Measurements from ENCODE around the gene CLASRP. TPM values are rescaled to one million over a fixed set of nuclear protein-coding genes. Genes with fewer than 3 reads are reported as not detected.

CLASRP gene
- total RNA-seq, 2 donors from 2014 or later, result 53.5 to 82.6 TPM

DNA sequence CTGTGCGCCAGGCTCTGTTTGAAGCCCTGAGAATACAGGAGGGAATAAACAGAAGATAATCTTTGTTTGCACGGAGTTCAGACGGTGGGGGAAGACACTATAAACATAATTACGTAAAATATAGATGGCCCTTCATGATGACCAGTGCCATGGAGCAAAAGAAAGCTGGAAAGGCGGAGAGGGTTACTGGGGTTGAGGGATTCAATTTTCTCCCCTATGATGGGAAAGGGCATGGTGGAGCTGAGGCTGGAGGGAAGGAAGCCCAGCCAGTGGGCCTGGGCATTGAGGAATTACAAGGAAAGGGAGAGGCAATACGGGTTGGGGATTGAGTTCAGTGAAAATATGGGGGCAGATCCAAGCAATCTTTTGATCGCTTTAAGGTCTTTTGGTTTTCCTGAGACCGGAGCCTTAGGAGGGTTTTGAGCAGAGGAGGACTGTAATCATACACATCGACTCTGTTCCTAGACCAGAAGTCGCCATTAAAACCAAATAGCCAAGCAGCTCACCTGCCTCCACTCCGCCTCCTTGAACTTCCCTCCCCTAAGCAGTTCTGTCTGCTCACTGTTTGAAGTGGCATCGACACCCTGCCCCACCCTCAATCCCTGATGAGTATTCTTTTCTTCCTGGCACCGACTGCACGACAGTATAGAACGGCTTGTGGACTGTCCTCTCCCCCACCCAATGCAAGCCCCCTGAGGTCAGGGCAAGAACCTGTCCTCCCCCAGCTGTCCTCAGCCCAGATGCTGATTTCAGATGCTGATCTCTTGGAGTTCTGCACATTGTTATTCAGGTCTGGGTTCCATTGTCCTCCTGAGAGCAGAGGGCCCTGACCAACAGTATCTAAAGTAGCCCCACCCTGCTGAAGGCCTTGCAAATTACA, 38.2 kb downstream of the CLASRP start:
- Histone ChIP-seq H3K9me3 (no peaks in the 10 kb centered on the region), H3K4me3 (peak overlapping the region; percentile 66), H3K36me3 (no peaks in the 10 kb centered on the region), H3K27me3 (no peaks in the 10 kb centered on the region), H3K4me1 (peaks cover 21% of the 10 kb centered on the region), H3K9ac (ENCODE audit: low read depth in 2 of 2, low read length in 2 of 2) (peak overlapping the region; percentile 14 to 79), H3K27ac (peak overlapping the region; percentile 77)
- TF ChIP-seq, protein P1, sequence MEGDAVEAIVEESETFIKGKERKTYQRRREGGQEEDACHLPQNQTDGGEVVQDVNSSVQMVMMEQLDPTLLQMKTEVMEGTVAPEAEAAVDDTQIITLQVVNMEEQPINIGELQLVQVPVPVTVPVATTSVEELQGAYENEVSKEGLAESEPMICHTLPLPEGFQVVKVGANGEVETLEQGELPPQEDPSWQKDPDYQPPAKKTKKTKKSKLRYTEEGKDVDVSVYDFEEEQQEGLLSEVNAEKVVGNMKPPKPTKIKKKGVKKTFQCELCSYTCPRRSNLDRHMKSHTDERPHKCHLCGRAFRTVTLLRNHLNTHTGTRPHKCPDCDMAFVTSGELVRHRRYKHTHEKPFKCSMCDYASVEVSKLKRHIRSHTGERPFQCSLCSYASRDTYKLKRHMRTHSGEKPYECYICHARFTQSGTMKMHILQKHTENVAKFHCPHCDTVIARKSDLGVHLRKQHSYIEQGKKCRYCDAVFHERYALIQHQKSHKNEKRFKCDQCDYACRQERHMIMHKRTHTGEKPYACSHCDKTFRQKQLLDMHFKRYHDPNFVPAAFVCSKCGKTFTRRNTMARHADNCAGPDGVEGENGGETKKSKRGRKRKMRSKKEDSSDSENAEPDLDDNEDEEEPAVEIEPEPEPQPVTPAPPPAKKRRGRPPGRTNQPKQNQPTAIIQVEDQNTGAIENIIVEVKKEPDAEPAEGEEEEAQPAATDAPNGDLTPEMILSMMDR (IDR thresholded peaks at IDR 0.05), result no peak
- intact Hi-C loops (cut with DNase I), result no loop called here
- peak; percentile 67 for DNase-seq

GRCh38 chr19:45078390-45079062, 39.7 kb downstream of the CLASRP start:
- peak overlapping the region; percentile 60 to 99 for H3K9ac ChIP-seq (ENCODE audit: low read depth in 2 of 2, low read length in 2 of 2)
- H3K27ac ChIP-seq, result peak overlapping the region; percentile 68
- peak overlapping the region; percentile 78 for H3K4me3 ChIP-seq
- peaks cover 21% of the 10 kb centered on the region for H3K4me1 ChIP-seq
- H3K36me3 ChIP-seq, result no peaks in the 10 kb centered on the region
- intact Hi-C loops (cut with DNase I), result no loop called here
- H3K27me3 ChIP-seq, result no peaks in the 10 kb centered on the region
- TF ChIP-seq, protein P1 (IDR thresholded peaks at IDR 0.05), result no peak
- no peak for DNase-seq
- H3K9me3 ChIP-seq, result no peaks in the 10 kb centered on the region

DNA sequence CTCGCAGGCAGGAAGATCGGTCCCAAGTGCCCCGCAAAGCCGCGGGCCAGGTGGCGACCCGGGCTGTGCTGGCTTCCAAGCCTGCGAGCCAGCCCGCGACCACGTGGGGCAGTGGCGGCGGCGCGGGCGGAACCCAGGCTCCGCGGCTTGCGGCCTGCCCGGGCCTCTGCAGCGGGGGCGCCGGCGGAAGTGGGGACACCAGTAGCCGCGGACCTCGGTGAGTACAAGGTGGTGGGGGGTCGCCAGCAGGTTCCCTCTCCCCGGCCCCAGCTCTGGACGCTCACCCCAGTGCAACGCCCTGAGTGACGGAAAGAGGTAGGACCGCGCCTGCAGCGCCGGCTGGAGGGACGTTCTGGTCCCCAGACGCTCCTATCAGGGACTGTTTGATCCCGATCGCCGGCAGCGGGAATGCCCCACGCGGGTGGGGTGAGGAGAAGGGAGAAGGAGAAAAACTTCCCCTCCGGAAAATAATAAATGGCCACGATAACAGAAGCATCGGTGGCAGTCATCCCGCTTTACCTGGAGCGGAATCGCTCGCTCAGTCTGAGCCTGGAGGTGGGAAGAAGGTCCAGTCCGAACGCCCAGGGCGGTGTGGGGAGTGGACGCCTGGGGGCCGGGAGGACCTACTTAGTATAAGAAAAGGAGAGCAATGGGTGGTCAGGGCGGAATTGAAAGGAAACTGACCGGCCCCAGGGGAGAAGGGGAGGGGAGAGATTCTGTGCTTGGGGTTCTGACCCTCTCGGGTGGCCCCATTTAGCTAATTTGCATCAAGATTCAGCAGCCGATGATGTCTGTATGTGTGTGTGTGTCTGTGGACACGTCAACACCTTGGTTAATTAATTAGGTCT, 40.4 kb downstream of the CLASRP start, which contains the start of gene GEMIN7:
TSS of gene GEMIN7 (plus strand) at position 198 of the 848 bp plus-strand sequence. CDS start 10,855 bp downstream, outside the sequence.
- Histone ChIP-seq H3K4me3 (peak within 1 kb of the TSS; percentile 78), H3K27me3 (no peaks in the 10 kb centered on the region)
- intact Hi-C loops (cut with DNase I), result no loop called here

DNA sequence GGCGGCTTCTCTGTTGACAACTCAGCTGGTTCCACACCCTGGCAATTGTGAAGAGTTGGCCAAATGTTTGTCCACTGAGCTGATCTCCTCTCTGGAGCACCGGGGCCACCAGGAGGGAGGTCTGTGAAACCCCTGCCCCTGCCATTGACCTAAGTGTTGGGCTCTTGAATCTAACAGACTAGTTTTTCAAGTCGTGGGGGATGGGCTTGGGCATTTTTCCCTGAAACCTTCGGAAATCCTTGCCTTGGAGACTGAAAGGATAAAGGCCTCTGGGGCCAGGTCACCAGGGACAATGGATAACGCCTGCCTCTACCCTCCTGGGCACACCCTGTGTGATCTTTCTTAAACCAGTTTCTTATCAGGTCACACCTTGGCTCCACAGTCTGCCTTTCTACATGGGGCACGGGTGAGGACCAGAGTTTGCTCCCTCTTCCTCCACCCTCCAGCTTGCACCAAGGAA, 41.1 kb downstream of the CLASRP start:
- H3K4me3 ChIP-seq, result peak overlapping the region; percentile 78
- DNase-seq, result peak; percentile 70
- intact Hi-C loops (cut with DNase I), result no loop called here
- H3K27ac ChIP-seq, result peak overlapping the region; percentile 68
- peaks cover 21% of the 10 kb centered on the region for H3K4me1 ChIP-seq
- no peaks in the 10 kb centered on the region for H3K36me3 ChIP-seq
- no peaks in the 10 kb centered on the region for H3K27me3 ChIP-seq
- H3K9me3 ChIP-seq, result no peaks in the 10 kb centered on the region
- H3K9ac ChIP-seq (ENCODE audit: low read depth in 2 of 2, low read length in 2 of 2), result peak overlapping the region; percentile 75 to 99
- TF ChIP-seq, protein P1 (IDR thresholded peaks at IDR 0.05), result no peak

More for the DNA sequence above, 40.4 kb downstream of the CLASRP start, which contains the start of gene GEMIN7:
- no peaks in the 10 kb centered on the region for H3K9me3 ChIP-seq
- H3K27ac ChIP-seq, result peak within 1 kb of the TSS; percentile 68
- peak within 1 kb of the TSS; percentile 75 to 99 for H3K9ac ChIP-seq (ENCODE audit: low read depth in 2 of 2, low read length in 2 of 2)
- TF ChIP-seq, protein P1 (IDR thresholded peaks at IDR 0.05), result no peak
- H3K4me1 ChIP-seq, result peaks cover 21% of the 10 kb centered on the region
- peak; percentile 72 for DNase-seq
- no peaks in the 10 kb centered on the region for H3K36me3 ChIP-seq

GRCh38 chr19:45082170-45082569, 43.3 kb downstream of the CLASRP start:
- H3K4me3 ChIP-seq, result no peak overlapping the region
- intact Hi-C loops (cut with DNase I), result no loop called here

More at GRCh38 chr19:45082170-45082569, 43.3 kb downstream of the CLASRP start:
- peaks cover 13% of the 10 kb centered on the region for H3K4me1 ChIP-seq
- no peak overlapping the region for H3K9ac ChIP-seq (ENCODE audit: low read depth in 2 of 2, low read length in 2 of 2)
- DNase-seq, result no peak
- H3K27me3 ChIP-seq, result no peaks in the 10 kb centered on the region
- TF ChIP-seq, protein P1 (IDR thresholded peaks at IDR 0.05), result no peak
- no peak overlapping the region for H3K27ac ChIP-seq
- no peaks in the 10 kb centered on the region for H3K36me3 ChIP-seq
- H3K9me3 ChIP-seq, result no peaks in the 10 kb centered on the region
